ENCODE data around the gene OXT.
"Not testable (repeated sequence)": the region's sequence is repeated elsewhere in the genome, so short reads cannot be mapped to it uniquely, and the experiment has no call there.

Gene OXT

DNA sequence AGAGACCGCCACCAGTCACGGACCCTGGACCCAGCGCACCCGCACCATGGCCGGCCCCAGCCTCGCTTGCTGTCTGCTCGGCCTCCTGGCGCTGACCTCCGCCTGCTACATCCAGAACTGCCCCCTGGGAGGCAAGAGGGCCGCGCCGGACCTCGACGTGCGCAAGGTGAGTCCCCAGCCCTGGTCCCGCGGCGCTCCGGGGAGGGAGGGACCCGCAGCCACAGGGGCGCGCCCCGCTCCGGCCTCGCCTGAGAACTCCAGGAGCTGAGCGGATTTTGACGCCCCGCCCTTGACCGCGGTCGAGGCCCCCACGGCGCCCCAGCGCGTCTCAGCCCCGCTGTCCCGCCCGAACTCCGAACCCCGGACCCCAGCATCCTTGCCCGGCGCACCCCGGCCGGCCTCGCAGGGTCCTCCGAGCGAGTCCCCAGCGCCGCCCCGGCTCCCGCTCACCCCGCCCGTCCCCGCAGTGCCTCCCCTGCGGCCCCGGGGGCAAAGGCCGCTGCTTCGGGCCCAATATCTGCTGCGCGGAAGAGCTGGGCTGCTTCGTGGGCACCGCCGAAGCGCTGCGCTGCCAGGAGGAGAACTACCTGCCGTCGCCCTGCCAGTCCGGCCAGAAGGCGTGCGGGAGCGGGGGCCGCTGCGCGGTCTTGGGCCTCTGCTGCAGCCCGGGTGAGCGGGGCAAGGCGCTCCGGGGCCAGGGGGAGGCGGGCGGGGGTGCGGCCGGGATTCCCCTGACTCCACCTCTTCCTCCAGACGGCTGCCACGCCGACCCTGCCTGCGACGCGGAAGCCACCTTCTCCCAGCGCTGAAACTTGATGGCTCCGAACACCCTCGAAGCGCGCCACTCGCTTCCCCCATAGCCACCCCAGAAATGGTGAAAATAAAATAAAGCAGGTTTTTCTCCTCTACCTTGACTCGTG, at the start of gene OXT:
Gene OXT, plus strand, starts transcription at position 11 of the 920 bp plus-strand sequence. Its CDS starts 36 bp downstream, at position 47.
- DNase-seq, result no peak

DNA sequence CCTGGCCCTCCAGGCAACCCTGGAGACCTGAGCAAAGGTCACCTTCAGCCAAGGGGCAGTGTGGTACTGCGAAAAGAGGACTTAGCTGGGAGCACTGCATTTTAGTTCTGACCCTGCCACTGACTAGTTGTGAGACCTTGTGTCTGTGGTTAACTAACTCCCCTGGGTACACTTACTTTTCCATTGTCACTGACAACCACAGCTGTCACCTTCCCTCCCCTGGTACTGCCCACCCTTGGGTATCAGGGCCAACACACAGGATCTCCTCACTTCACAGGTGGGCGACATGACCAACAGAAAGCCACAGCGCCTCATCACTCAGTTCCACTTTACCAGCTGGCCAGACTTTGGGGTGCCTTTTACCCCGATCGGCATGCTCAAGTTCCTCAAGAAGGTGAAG, 49.6 kb upstream of the OXT start:
- no peak for DNase-seq

DNA sequence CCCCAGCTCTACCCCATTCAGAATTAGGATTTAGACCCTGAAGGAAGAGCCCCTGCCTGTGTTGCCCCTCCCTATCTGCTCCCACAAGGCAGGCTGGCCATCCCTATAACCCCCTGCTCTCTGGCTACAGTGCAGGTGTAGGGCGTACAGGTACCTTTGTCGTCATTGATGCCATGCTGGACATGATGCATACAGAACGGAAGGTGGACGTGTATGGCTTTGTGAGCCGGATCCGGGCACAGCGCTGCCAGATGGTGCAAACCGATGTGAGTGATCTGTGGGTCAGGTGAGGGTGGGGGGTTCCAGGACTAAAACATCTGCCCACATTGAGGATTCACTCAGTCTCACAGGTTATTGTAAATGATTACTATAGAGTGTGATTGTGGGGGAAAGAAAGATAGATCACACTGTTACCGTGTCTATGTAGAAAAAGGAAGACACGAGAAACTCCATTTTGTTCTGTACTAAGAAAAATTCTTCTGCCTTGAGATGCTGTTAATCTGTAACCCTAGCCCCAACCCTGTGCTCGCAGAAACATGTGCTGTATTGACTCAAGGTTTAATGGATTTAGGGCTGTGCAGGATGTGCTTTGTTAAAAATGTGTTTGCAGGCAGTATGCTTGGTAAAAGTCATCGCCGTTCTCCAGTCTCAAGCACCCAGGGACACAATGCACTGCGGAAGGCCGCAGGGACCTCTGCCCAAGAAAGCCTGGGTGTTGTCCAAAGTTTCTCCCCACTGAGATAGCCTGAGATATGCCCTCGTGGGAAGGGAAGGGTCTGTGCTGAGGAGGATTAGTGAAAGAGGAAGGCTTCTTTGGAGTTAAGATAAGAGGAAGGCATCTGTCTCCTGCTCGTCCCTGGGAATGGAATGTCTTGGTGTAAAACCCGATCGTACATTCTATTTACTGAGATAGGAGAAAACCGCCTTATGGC, 48.6 kb upstream of the OXT start:
- not testable (repeated sequence) for DNase-seq

DNA sequence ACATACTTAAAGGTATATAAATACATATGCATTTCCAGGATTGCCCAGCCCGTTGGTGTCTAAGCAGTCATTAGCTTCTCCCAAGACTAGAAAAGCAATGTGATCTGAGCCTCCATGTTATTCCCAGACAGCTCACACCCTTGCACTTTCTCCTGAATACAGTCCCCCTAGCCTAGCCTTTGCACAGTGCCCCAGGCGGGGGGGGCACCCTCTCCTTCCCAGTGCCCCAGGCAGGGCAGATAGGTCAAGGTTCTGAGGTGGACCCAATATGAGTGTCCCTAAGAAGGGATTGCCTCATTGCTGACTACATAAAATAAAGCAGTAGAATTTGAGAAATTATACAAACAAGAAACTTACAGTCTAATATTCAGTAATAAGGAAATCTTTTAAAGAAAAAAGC, 43.4 kb upstream of the OXT start:
- no peak for DNase-seq

DNA sequence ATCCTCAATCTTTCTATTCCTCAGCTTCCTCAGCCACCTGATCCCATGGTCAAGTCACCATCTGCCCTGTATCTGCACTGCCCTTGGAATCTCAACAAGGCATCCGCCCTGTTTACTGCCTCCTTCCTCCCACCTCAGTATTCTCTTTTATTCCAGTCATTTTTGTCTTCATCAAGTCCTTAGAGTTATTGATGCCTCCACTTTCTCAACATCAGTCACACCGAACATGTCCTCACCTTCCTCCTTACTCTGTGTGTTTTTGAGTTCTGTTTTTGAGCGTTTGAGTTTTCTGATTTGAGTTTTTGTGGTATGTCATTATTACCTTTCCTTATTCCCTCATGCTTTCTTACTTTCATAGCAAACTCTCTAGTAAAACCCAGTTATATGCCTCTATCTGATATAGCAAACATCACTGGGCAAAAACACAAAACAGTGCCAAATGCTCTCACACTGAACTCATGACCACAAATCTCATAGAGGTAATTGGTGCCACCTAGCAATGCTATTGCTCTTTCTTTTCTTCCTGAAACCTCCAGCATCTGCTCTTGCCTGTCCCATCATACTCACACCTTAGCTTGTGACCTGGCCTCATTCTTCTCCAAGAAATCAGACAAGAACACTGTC, 39.8 kb upstream of the OXT start:
- DNase-seq, result no peak

DNA sequence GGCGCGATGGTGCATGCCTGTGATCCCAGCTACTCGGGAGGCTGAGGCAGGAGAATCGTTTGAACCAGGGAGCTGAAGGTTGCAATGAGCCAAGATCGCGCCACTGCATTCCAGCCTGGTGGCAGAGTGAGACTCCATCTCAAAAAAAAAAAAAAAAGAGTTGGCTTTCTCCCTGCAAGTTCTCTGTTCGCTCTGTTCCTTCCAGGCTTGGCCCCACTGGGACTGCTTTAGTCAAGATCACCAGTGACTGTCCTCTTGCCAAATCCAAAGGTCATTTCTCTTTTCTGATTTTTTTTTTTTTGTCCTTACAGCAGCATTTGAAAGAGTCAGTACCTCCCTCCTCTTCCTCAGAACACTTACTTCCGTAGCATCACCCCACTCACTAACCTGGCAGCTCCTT, 38.8 kb upstream of the OXT start:
- DNase-seq, result no peak

DNA sequence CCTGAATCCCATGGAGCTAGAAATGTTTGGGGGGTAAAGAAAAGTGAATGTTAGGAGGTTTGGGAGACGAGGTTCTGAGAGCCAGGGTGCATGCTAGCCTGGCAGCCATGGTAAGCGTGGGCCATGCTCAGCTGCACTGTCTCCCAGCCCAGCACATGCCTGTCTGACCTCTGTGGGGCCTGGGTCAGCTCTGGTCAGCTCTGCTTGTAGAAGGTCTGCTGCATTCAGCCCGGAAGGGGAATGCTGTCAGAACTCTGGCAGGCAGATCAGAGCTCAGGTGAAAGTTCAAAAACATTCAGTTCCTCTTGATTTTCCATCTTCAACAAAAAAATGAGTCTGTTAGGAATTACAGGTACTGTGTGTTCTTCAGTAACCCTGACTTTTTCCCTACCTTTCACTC, 33.8 kb upstream of the OXT start:
- DNase-seq, result no peak

DNA sequence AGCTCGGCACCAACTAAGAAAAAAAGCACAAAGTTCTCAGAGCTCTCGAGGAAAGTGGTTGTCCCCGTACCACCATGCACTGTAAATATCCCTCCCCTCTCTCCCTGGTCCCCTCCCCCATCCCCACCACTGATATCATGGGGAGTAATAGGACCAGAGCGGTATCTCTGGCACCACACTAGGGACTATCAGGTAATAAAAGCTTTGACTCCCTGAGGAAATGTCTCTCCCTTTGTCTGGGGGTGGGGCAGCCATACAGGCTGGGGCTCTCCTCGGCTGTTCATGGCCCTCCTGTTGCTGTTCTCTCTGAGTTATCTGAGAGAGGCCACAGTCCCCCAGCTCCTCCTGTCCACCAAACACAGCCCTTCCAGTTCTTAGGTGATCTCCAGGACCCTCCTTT, 33.0 kb upstream of the OXT start:
- DNase-seq, result no peak

DNA sequence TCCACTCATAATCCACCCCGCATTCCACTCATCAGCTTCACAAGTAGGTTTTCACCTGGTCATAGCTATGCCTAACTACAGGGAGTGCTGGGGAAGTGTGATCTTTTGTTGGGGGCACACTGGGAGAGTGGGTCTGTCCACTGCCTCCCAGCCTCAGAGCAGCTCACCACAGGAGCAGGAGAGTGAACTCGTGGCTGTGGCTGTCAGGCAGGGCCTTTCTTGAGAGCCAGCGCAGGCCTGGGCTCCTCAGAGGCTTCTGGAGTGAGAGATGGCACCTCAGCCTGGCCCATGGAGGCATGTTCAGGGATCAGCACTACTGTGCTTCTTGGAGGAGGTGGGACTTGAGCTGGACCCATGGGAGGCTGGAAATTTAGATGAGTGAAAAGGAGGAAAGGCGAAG, 32.0 kb upstream of the OXT start:
- no peak for DNase-seq

DNA sequence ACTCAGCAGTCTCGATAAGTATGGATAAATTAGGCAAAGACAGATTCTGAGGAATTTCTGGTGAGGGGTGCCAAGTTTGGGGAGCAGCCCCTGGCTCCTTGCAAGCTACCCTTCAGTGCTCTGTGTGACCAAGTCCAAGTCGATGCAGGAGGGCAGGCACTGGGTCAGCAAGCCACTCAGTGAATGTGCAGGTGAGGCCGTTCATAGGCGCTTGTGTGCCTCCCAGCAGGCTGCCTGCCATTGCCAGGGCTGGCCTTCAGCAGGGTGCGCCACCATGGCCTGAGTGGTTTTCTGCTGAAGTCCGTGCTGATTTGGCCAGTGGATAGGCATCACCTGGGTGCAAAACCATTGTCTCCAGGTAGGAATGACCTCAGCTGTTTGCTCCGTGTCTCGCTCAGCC, 31.3 kb upstream of the OXT start:
- DNase-seq, result no peak

DNA sequence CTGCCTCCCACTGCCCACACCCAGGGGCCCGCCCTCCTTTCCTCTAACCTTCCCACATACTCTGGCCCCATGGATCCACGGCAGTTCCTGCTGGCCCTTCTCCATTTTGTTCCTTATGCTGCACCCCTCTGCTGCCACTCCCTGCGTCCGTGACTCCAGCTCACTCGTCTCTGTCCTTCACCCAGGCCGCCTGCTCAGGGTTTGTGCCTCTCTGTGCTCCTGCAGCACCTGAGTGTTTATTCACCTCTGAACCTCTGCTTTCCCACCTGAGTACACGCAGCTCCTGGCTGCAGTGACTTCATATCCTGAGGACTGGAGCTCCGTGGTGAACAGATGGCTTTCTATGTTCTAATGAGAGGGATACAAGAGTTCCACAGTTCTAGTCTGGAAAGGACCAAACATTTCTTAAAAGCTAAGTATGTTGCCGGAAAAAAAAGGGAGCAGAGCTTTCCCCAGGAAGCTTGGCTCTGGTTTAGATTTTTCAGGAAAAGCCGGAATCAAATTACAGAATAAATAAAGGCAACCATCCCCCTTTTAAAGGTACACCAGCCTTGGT, 29.5 kb upstream of the OXT start:
- DNase-seq, result no peak

DNA sequence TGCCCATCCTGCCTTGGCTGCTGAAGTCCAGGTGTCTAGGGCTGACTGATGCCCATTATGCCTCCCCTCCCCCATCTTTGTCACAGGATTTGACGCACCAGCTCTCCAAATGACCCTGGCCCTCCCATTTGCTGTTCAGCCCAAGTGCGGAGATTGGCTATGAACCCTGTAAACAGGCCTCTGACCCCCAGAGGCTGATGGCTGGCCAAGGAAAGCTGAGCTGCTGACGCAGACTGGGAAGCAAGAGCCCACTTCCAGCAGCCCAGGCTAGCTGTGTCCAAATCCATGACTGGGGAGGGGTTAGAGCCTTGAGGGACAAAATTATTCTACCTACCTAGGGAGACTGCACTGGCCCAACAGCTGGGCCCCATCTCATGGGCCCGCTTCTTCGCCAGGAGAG, 28.8 kb upstream of the OXT start:
- no peak for DNase-seq

DNA sequence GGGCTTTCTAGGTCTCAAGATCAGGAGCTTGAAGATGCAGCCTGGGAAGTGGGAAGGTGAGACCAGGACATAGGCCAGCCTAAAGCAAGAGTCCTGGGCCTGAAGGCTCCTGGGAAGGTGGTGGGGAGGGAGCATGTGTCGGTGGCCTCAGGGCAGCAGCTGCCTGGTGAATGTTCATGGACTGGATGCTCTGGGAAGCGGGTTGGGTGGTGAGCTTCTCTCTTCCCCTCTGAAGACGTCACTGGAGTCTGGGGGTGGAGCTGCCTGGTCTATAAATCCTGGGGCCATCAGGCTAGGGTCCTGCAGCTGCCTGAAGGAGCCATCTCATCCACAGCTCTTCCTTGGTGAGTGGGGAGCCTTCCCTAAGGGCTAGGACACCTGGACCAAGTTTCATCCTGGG, 28.1 kb upstream of the OXT start, which contains the start of gene GNRH2:
Gene GNRH2, plus strand, starts transcription at position 301 of the 400 bp plus-strand sequence. CDS start 793 bp downstream, outside the sequence.
- no peak for DNase-seq

DNA sequence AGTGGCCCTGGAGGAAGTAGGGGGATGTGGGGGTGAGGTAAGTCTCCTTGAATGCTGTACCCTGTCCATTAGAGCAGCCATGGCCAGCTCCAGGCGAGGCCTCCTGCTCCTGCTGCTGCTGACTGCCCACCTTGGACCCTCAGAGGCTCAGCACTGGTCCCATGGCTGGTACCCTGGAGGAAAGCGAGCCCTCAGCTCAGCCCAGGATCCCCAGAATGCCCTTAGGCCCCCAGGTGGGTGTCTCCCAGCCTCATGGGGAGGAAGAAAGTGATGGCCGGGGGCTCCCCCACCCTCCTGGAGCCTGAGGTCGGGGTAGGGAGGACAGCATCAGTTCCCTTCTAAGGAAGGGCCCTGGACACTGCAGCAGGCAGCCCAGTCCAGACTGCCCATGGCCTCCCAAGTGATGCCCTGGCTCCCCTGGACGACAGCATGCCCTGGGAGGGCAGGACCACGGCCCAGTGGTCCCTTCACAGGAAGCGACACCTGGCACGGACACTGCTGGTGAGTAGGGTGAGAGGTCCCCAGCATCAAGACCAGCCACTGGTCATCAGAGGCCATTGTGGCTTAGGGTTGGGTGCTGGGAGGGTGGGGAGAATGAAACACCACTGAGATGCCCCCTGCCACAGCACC, 27.0 kb upstream of the OXT start:
- no peak for DNase-seq

DNA sequence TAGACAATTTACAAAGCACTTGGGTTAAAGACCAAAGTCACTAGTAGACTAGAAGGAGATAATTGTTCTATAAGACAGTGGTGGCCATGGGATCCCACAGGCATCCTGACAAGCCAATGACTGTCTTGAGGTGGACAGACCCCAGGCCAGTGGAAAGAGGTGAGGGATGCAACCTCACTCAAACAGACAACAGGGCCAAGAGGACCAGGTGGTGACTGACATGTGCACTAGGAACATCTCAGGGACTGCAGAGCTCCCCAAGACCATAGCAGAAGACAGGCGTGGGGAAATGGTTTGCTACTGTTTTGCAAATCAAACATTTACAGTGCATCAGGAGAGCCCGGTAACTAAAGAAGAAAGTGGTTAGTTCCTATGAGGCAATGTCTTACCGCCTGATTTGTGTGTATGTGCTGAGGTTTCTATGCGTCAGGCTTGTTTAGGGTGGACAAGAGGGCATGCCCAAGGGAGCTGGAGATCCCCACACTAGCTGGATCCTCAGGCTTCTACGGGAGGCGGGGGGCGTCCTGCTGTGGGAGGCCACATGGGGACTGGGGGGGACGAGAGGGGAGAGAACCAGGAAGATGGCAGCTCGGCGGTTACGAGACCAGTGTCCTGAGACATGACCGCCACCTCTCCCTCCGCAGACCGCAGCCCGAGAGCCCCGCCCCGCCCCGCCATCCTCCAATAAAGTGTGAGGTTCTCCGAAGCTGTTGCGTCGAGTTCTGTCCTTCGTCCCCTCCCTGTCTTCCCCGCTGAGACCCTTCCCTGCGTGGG, 26.2 kb upstream of the OXT start:
- peak; percentile 17 for DNase-seq

DNA sequence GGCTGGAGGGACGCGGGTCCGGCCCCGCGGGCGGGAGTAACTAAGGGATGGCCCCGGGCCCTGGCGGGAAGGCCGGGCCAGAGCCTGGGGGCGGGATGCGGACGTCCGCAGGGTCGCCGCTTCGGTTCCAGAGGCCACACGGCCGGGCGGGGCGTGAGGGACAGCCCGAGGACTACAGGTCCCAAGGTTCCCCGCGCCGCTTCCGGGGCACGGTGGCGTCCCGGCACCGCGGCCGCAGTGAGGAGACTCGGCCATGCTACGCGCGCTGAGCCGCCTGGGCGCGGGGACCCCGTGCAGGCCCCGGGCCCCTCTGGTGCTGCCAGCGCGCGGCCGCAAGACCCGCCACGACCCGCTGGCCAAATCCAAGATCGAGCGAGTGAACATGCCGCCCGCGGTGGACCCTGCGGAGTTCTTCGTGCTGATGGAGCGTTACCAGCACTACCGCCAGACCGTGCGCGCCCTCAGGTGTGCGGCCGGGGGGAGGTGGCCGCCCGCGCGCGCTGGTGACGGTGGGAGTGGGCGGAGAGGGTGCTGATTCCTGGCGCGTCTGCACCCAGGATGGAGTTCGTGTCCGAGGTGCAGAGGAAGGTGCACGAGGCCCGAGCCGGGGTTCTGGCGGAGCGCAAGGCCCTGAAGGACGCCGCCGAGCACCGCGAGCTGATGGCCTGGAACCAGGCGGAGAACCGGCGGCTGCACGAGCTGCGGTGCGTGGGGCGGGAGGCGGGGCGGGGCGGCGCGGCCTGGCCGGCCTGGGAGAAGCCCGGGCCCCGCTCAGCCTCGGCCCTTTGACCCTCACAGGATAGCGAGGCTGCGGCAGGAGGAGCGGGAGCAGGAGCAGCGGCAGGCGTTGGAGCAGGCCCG, 25.4 kb upstream of the OXT start, which contains the start of gene MRPS26:
Gene MRPS26, plus strand, starts transcription at position 237 of the 861 bp plus-strand sequence. Its CDS starts 17 bp downstream, at position 254.
- no peak for DNase-seq

DNA sequence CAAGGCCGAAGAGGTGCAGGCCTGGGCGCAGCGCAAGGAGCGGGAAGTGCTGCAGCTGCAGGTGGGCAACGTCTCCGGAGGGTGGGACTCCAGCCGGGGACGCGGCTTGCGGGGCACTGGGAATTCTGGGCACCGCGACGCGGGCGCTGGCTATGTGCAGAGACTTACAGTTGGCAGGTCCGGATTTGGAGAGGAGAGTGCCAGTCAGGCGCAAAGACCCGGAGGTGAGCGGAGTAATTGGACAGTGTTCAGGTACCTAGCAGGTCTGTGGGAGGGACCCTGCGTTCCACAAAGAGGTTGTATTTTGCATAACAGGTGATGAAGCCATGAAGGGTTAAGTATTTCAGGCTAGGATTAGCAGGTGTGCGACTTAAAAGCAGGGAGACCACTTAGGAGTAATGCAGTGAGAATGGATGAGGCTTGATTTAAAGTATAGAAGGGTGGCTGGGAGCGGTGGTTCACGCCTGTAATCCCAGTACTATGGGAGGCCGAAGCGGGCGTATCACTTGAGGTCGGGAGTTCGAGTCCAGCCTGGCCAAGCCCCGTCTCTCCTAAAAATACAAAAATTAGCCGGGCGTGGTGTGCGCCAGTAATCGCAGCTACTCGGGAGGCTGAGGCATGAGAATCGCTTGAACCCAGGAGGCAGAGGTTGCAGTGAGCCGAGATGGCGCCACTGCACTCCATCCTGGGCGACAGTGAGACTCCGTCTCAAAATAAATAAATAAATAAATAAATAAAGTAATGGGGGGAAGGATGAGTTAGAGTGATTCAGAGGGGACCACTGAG, 24.6 kb upstream of the OXT start:
- no peak for DNase-seq

DNA sequence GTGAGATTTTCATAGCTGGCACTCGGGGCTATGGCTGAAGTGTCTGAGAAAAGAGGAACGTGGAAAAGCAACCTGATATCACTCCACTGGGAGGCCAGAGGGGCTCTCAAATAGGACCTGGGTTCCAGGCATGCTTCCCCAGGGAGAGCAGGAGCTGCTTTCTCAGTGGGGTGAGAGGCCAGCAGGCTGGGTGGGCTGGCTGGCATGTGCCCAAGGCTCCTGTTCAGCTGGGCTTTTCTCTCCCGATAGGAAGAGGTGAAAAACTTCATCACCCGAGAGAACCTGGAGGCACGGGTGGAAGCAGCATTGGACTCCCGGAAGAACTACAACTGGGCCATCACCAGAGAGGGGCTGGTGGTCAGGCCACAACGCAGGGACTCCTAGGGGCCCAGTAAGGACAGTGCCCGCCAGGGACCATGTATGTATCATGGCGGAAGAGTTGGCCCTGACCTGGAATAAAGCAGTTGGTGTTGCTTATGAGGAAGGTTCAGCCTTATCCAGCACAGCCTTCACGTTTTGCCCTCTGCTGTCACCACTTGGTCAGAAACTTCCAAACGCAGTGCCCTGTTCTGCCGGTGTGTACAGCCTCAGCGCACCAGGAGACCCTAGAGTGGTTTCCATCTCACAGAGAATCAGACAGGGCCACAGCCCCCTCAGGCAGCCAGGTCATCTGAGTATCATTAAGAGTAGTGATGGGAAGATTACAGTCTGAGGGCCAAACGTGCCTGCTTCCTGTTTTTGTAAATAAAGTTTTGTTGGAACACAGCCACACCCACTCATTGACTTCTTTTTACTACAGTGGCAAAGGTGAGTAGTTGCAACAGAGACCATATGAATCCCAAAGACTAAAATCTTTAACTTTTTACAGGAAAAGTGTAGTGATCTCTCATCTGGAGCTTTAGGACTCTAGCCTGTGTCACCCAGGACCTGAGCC, 23.7 kb upstream of the OXT start:
- no peak for DNase-seq
